GM19438 (cell line): Measurements from ENCODE around the gene CEP85.
"Not testable (repeated sequence)": the region's sequence is repeated elsewhere in the genome, so short reads cannot be mapped to it uniquely, and the experiment has no call there.

Source experiments
- ATAC-seq: cut with Tn5 transposase; IDR thresholded peaks from one replicate; pipeline ENCODE4 v1.9.1; 2021; ENCODE audit warnings: low read depth; ENCODE audit not compliant: unreplicated experiment

Gene CEP85

GRCh38 chr1:26307966-26308899, 74.2 kb downstream of the CEP85 start:
- not testable (repeated sequence) for ATAC-seq

DNA sequence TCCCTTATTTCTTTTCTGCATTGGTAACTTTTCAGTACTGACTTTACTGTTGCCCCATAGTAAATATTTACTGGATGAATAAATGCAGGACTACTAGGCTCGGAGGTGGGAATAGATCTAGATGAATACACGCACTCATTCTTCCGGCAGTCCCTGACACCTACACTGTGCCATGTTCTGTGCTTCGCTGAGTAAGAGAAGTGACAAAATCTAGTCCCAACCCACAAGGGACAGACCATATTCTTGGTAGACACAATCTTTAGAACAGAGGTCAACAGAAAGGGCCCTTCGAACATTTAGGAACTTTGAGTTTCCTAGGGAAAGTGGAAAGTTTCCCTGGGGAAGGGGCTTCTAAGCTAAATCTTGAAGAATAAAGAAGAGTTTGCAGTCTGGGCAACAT, 80.5 kb downstream of the CEP85 start:
- ATAC-seq: no peak

- ATAC-seq: no peak
Measured at GRCh38 chr1:26315874-26316850, 82.2 kb downstream of the CEP85 start.

- no peak for ATAC-seq
Measured at GRCh38 chr1:26317146-26317545, 83.1 kb downstream of the CEP85 start.

DNA sequence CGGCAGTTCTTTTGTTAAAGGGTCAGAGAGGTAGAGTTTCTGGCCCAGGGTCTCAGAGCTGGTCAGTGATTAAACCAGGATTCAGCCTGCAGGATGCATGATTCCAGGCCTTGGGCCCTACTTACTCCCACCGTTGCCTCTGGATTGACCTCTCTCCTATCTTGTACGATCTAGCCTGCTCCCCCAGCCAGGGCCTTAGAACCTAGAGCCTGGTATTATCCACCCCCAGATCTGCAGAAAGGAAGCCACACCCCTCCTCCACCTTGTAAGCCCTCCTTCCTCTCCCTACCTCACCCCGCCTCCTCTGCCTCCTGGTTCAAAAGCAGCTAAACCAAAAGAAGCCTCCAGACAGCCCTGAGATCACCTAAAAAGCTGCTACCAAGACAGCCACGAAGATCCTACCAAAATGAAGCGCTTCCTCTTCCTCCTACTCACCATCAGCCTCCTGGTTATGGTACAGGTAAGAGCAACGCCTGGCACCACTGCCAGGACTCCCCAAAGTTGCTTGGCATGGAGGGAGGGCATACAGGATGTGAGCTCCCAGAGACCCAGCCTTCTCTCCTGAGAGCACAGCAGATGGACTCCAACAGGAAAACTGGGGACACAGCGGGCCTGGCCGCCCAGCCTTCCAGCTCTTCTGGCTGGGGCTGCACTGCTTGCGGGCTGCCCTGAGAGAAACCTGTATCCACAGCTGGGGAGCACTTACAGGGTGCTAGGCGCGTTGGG, 83.8 kb downstream of the CEP85 start, which contains the start of gene CD52:
CD52 (plus strand) TSS at position 347 of the 726 bp plus-strand sequence; CDS start at position 407, 60 bp downstream.
- no peak for ATAC-seq

DNA sequence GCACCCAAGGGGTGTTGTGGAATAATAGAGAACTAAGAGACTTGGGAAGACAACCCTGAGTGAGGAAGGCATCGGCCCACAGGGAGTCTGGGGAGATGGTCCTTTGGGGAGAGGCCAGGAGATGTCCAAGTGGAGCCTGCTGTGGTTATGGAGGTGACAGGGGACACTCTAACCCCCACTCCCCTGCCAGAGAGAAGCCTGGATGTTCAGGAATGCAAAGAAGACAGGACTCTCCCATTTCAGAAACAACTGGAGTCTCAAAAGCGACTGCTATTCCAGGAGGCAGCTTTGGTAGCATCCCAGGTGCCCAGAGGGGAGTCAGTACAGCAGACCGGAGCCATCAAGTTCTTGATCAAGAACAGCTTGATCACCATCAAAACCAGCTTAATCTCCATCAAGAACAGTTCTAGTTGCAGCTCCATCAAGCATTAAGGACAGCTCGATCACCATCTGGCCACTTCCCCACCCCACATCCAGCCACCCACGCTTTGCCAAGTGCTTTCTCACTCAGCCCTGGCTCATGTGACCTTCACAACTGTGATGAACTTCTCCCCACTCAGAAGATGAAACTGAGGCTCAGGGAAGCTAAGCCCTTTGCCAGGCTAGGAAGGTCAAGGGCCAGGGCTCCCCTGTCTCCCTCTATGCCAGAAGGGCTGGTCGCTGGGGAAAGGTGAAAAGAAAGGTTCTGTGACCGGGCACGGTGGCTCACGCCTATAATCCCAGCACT, 84.5 kb downstream of the CEP85 start:
- no peak for ATAC-seq

GRCh38 chr1:26320896-26321295, 86.9 kb downstream of the CEP85 start:
- ATAC-seq: no peak

DNA sequence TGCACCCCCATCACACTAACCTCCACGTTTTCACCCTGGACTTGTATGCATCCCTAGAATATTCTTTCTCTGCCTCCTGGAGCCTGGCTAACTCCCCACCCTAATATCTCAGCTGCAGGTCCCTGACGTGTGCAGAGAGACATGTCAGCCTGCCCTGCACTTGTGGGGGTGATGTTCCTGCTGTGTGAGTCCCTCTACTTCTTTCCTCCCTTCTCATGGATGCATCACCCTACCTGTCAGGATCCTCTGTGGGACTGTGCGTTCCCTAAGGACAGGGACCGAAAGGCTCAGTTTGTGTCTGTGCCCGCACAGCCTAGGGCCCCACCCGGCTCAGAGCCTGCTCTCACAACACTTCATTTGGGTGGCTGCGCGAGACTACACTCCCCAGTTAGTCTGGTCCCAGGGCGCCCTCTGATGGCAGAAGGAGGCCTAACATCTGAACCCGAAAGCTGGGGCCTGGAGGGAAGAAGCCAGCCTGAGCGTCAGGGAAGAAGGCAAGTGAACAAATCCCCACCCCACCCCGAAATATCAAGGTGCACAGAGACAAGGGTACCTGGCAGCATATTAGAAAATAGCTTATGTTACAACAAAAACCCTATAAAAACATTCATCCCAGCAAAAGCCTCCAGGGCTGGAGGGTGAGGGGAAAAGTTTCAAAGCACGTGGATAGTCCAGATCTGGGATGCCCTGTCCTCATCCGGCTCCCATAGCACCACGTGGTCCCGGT, 87.5 kb downstream of the CEP85 start:
- ATAC-seq: no peak

DNA sequence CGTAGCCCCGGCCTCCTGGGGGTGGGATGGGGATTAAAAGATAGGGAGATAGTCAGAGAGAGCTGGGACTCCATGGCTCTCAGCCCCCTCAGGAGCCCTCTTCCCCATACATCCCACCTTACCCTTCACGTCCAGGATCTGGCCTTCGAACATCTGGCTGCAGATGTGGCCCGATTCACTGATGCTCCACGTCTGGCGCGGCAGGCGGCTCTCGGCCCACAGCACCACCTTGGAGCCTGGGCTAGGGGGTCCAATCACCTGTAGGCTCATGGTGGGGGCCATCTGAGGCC, 88.0 kb downstream of the CEP85 start:
- no peak for ATAC-seq

- no peak for ATAC-seq
Measured at GRCh38 chr1:26323382-26323781, 89.4 kb downstream of the CEP85 start.

GRCh38 chr1:26324550-26324949, 90.5 kb downstream of the CEP85 start:
- no peak for ATAC-seq

- no peak for ATAC-seq
Measured at GRCh38 chr1:26327956-26328362, 94.0 kb downstream of the CEP85 start.
